Neutrophil (primary cell): ENCODE results near the gene MAGED1.
"Not testable (repeated sequence)": the region's sequence is repeated elsewhere in the genome, so short reads cannot be mapped to it uniquely, and the experiment has no call there.

Experiments
- H3K27ac ChIP-seq: fragments of 200-600 bp; sonication (generic); 2 replicates; pipeline ENCODE4 v1.5.1; 2016; ENCODE audit warnings: mild to moderate bottlenecking, moderate library complexity
- H3K27me3 ChIP-seq: fragments of 200-600 bp; sonication (generic); 2 replicates; pipeline ENCODE4 v1.6.0; 2016; ENCODE audit warnings: mild to moderate bottlenecking
- H3K36me3 ChIP-seq: fragments of 200-600 bp; sonication (generic); 2 replicates; pipeline ENCODE4 v1.5.1; 2017
- H3K4me1 ChIP-seq, 2 experiments: fragments of 200-600 bp in 1 of 2; sonication (generic) in 1 of 2; 1 replicate in 1 of 2; 2 replicates in 1 of 2; pipeline versions ENCODE4 v1.5.1 to v1.6.1; 2013 to 2016; ENCODE audit warnings: low read depth in 1 of 2, low read length in 1 of 2, mild to moderate bottlenecking in 1 of 2, moderate library complexity in 1 of 2; ENCODE audit not compliant: control insufficient read depth in 1 of 2, insufficient read depth in 1 of 2
- H3K4me3 ChIP-seq, 2 experiments: fragments of 200-600 bp in 1 of 2; sonication (generic) in 1 of 2; 1 replicate in 1 of 2; 2 replicates in 1 of 2; pipeline ENCODE4 v1.5.1; 2013 to 2016; ENCODE audit warnings: low read depth in 1 of 2, low read length in 1 of 2, mild to moderate bottlenecking in 1 of 2, moderate library complexity in 1 of 2
- H3K9me3 ChIP-seq: fragments of 200-600 bp; sonication (generic); 2 replicates; pipeline ENCODE4 v1.5.1; 2016
- CTCF ChIP-seq: fragments of 200-600 bp; sonication (generic); IDR thresholded peaks from 2 replicates; pipeline ENCODE4 v1.5.1; 2016; ENCODE audit warnings: antibody characterized with exemption

Gene MAGED1

GRCh38 chrX:51899741-51900140 is 6.3 kb downstream of the MAGED1 start:
- Histone ChIP-seq H3K4me1 (no peaks in the 10 kb centered on the region), H3K9me3 (no peaks in the 10 kb centered on the region), H3K4me3 (no peak overlapping the region), H3K27me3 (peaks cover 9% of the 10 kb centered on the region), H3K27ac (no peak overlapping the region), H3K36me3 (no peaks in the 10 kb centered on the region)
- no peak for TF ChIP-seq CTCF

- no peak for TF ChIP-seq CTCF
- Histone ChIP-seq H3K4me1 (no peaks in the 10 kb centered on the region), H3K9me3 (no peaks in the 10 kb centered on the region), H3K27ac (no peak overlapping the region), H3K36me3 (no peaks in the 10 kb centered on the region), H3K27me3 (no peaks in the 10 kb centered on the region), H3K4me3 (no peak overlapping the region)
Measured at GRCh38 chrX:51902510-51903050, 9.2 kb downstream of the MAGED1 start.

GRCh38 chrX:51905152-51905551 is 11.7 kb downstream of the MAGED1 start:
- H3K36me3 ChIP-seq, H3K27ac ChIP-seq, H3K9me3 ChIP-seq, H3K27me3 ChIP-seq, H3K4me1 ChIP-seq, H3K4me3 ChIP-seq: not testable (repeated sequence)

- Histone ChIP-seq H3K4me1 (no peaks in the 10 kb centered on the region), H3K27ac (no peak overlapping the region), H3K36me3 (no peaks in the 10 kb centered on the region), H3K9me3 (no peaks in the 10 kb centered on the region), H3K27me3 (no peaks in the 10 kb centered on the region), H3K4me3 (no peak overlapping the region)
- no peak for TF ChIP-seq CTCF
Measured at GRCh38 chrX:51905711-51906110, 12.3 kb downstream of the MAGED1 start.

GRCh38 chrX:51917604-51918003 is 24.2 kb downstream of the MAGED1 start:
- no peak overlapping the region for H3K27ac ChIP-seq
- H3K4me1 ChIP-seq: no peaks in the 10 kb centered on the region
- H3K4me3 ChIP-seq: no peak overlapping the region
- no peaks in the 10 kb centered on the region for H3K27me3 ChIP-seq
- H3K9me3 ChIP-seq: no peaks in the 10 kb centered on the region
- no peak for TF ChIP-seq CTCF
- no peaks in the 10 kb centered on the region for H3K36me3 ChIP-seq

- no peak overlapping the region for H3K27ac ChIP-seq
- no peaks in the 10 kb centered on the region for H3K27me3 ChIP-seq
- no peak overlapping the region for H3K4me3 ChIP-seq
- H3K9me3 ChIP-seq: no peaks in the 10 kb centered on the region
- no peak for TF ChIP-seq CTCF
- no peaks in the 10 kb centered on the region for H3K36me3 ChIP-seq
- H3K4me1 ChIP-seq: no peaks in the 10 kb centered on the region
Measured at GRCh38 chrX:51922561-51922960, 29.1 kb downstream of the MAGED1 start.
